B cell (primary cell): ENCODE measurements around the gene ARF6. TPM values are rescaled to one million over a fixed set of nuclear protein-coding genes. Genes with fewer than 3 reads are reported as not detected.

ENCODE experiments used
- ATAC-seq: fragments of 200-7000 bp; cut with Tn5 transposase; one replicate; pipeline ENCODE4 v1.10.0; 2021; ENCODE audit warnings: low read depth, mild to moderate bottlenecking, moderate number of reproducible peaks, moderate library complexity
- CTCF ChIA-PET: fragments of 350-600 bp; sonication (Branson Sonifier 250); formaldehyde crosslinking; loops from one replicate; lab custom pipeline; 2021; ENCODE audit warnings: antibody characterized with exemption, inconsistent platforms; lab: Charles Lee
- POLR2A ChIA-PET: fragments of 350-600 bp; sonication (Branson Sonifier 250); formaldehyde crosslinking; loops from one replicate; lab custom pipeline; 2021; ENCODE audit warnings: antibody characterized with exemption; lab: Charles Lee
- DNase-seq: peaks from one replicate; pipeline ENCODE4 v3.0.0; 2013
- H2AFZ ChIP-seq: 2 replicates; pipeline ENCODE4 v1.6.1; 2012; ENCODE audit warnings: mild to moderate bottlenecking, low read depth, low read length; ENCODE audit not compliant: insufficient read depth, poor library complexity, severe bottlenecking
- H3K27ac ChIP-seq, 2 donors: 1 replicate in 1 of 2; 2 replicates in 1 of 2; pipeline ENCODE4 v1.5.1; 2012 to 2013; ENCODE audit warnings: low read length in 2 of 2, mild to moderate bottlenecking in 2 of 2, moderate library complexity in 1 of 2
- H3K27me3 ChIP-seq, 4 experiments: fragments of 200-600 bp in 1 of 4; sonication (generic) in 1 of 4; replicated peaks in 1 of 4; 1 replicate in 2 of 4; 2 replicates in 2 of 4; pipeline versions ENCODE4 v1.6.1 to v1.7.0; 2013 to 2016; ENCODE audit warnings: low read length in 3 of 4, mild to moderate bottlenecking in 2 of 4, mixed read lengths in 1 of 4, moderate library complexity in 1 of 4; ENCODE audit not compliant: insufficient read depth in 4 of 4, control insufficient read depth in 3 of 4; ENCODE audit errors: control extremely low read depth in 1 of 4
- H3K36me3 ChIP-seq, 2 experiments: replicated peaks in 1 of 2; 1 replicate in 1 of 2; 2 replicates in 1 of 2; pipeline versions ENCODE4 v1.6.1 to v1.7.1; 2013; ENCODE audit warnings: low read length in 1 of 2; ENCODE audit not compliant: insufficient read depth in 2 of 2, control insufficient read depth in 1 of 2; ENCODE audit errors: control extremely low read depth in 1 of 2, extremely low read depth in 1 of 2
- H3K4me1 ChIP-seq, 2 donors: fragments of 200-600 bp in 1 of 2; sonication (generic) in 1 of 2; 1 replicate in 1 of 2; 2 replicates in 1 of 2; pipeline versions ENCODE4 v1.5.1 to v1.6.1; 2013 to 2017; ENCODE audit warnings: low read length in 2 of 2; ENCODE audit not compliant: control insufficient read depth in 2 of 2, insufficient read depth in 2 of 2
- H3K4me2 ChIP-seq: replicated peaks from 2 replicates; pipeline ENCODE3; 2012; ENCODE audit warnings: mild to moderate bottlenecking, low read depth, low read length; ENCODE audit not compliant: poor library complexity, severe bottlenecking
- H3K4me3 ChIP-seq, 5 experiments: fragments of 200-600 bp in 1 of 5; sonication (generic) in 1 of 5; 1 replicate in 3 of 5; 2 replicates in 2 of 5; pipeline versions ENCODE4 v1.5.1 to v1.7.0; 2011 to 2016; ENCODE audit warnings: low read length in 4 of 5, mild to moderate bottlenecking in 4 of 5, low read depth in 2 of 5, control low read depth in 1 of 5, moderate library complexity in 1 of 5; ENCODE audit not compliant: insufficient read depth in 1 of 5; ENCODE audit errors: control extremely low read depth in 1 of 5, extremely low read depth in 1 of 5
- H3K79me2 ChIP-seq: fragments of 200-600 bp; sonication (generic); one replicate; pipeline ENCODE4 v1.6.0; 2016; ENCODE audit warnings: low read length; ENCODE audit not compliant: control insufficient read depth, insufficient read depth
- H3K9ac ChIP-seq: fragments of 200-600 bp; sonication (generic); 2 replicates; pipeline ENCODE4 v1.6.1; 2017; ENCODE audit warnings: mild to moderate bottlenecking, low read length, moderate library complexity
- H3K9me3 ChIP-seq, 3 donors: one replicate each; pipeline versions ENCODE4 v1.6.1 to v1.7.1; 2013; ENCODE audit warnings: low read length in 2 of 3; ENCODE audit not compliant: control insufficient read depth in 2 of 3, insufficient read depth in 1 of 3; ENCODE audit errors: control extremely low read depth in 1 of 3
- H4K20me1 ChIP-seq: 2 replicates; pipeline ENCODE4 v1.6.0; 2012; ENCODE audit warnings: mild to moderate bottlenecking, low read length; ENCODE audit not compliant: insufficient read depth, control insufficient read depth, poor library complexity, severe bottlenecking
- H3K27ac Mint-ChIP-seq: one replicate; pipeline ENCODE4 v1.8.0; 2021; ENCODE audit warnings: mixed read lengths
- H3K27me3 Mint-ChIP-seq: one replicate; pipeline ENCODE4 v1.8.0; 2021; ENCODE audit warnings: mixed read lengths
- H3K4me1 Mint-ChIP-seq: one replicate; pipeline ENCODE4 v1.8.0; 2021; ENCODE audit warnings: mixed read lengths
- H3K4me3 Mint-ChIP-seq: one replicate; pipeline ENCODE4 v1.8.0; 2021; ENCODE audit warnings: mixed read lengths
- H3K9me3 Mint-ChIP-seq: one replicate; pipeline ENCODE4 v1.8.0; 2022; ENCODE audit warnings: mixed read lengths; ENCODE audit not compliant: insufficient read depth
- CTCF ChIP-seq: fragments of 200-600 bp; IDR thresholded peaks from one replicate; pipeline ENCODE4 v1.8.0; 2022; ENCODE audit warnings: antibody characterized with exemption, mild to moderate bottlenecking
- EZH2 ChIP-seq: IDR thresholded peaks from 2 replicates; pipeline ENCODE4 v1.6.1; 2012; ENCODE audit warnings: borderline replicate concordance, low read depth, mild to moderate bottlenecking, moderate library complexity, low read length; ENCODE audit not compliant: insufficient read depth, poor library complexity, severe bottlenecking
- whole genome bisulfite sequencing: methylation state at CpG from one replicate; pipeline ENCODE4 v1.1.5; 2013; ENCODE audit warnings: missing lambda C conversion rate; ENCODE audit not compliant: insufficient coverage; 5-methylcytosine and 5-hydroxymethylcytosine counted together
- intact Hi-C: fragments of 100-400 bp; cut with micrococcal nuclease; formaldehyde crosslinking; loops from one replicate; pipeline ENCODE4 v1.10.0; 2022
- polyA plus RNA-seq: library from polyadenylated mRNA; depleted of rRNA; stranded (reverse); fragments of >200 nt; gene quantifications from 2 replicates; pipeline ENCODE4 v1.2.3, GENCODE V29; 2012
- total RNA-seq, 2 donors: library from RNA; stranded (reverse); fragments of 120-200 nt in 1 of 2; gene quantifications; 1 replicate in 1 of 2; 2 replicates in 1 of 2; pipeline versions ENCODE4 v1.2.3 to v1.2.4, GENCODE V29; 2013 to 2022

Gene ARF6
- total and polyA plus RNA-seq, 2 donors (not counting 1 experiment from before 2014, with no cell fraction given), result 96.6 to 135 TPM

GRCh38 chr14:49879646-49880204, 13.2 kb upstream of the ARF6 start:
- peak overlapping the region; percentile 26 for H3K4me2 ChIP-seq
- peak; percentile 58 for TF ChIP-seq CTCF
- no peak for TF ChIP-seq EZH2
- Mint-ChIP-seq H3K4me1 (peaks cover 15% of the 10 kb centered on the region), H3K27ac (peak overlapping the region; percentile 72), H3K4me3 (no peak overlapping the region), H3K9me3 (no peaks in the 10 kb centered on the region), H3K27me3 (no peaks in the 10 kb centered on the region)
- H3K36me3 ChIP-seq, result no peaks in the 10 kb centered on the region
- peak overlapping the region in 1 of 2 donors; percentile 59 for H3K27ac ChIP-seq
- peak overlapping the region; percentile 28 for H2AFZ ChIP-seq
- no peaks in the 10 kb centered on the region for H4K20me1 ChIP-seq
- H3K9ac ChIP-seq, result no peak overlapping the region
- no peaks in the 10 kb centered on the region for H3K79me2 ChIP-seq
- DNase-seq, result peak; percentile 69
- WGBS, result 65% methylated on average over 4 of the region's 8 CpGs
- no peak overlapping the region for H3K4me3 ChIP-seq
- H3K4me1 ChIP-seq, result peaks cover 12 to 16% of the 10 kb centered on the region in 2 donors
- peak; percentile 85 for ATAC-seq
- no peaks in the 10 kb centered on the region for H3K27me3 ChIP-seq
- intact Hi-C loops, result no loop called here
- ChIA-PET CTCF (interaction anchor here (0.7 to 4.9 kb wide), 23 partner anchors 9 to 235 kb away, joined by 3 to 49 read pairs (median 4); partner anchors contain the start of gene NEMF), POLR2A (interaction anchor here (0.6 to 1.5 kb wide), 8 partner anchors 12 to 224 kb away, joined by 3 to 5 read pairs (median 4); no protein-coding TSS in a partner anchor)
- no peaks in the 10 kb centered on the region for H3K9me3 ChIP-seq
